Measurements from ENCODE around the gene ANO6.

ANO6 gene

DNA sequence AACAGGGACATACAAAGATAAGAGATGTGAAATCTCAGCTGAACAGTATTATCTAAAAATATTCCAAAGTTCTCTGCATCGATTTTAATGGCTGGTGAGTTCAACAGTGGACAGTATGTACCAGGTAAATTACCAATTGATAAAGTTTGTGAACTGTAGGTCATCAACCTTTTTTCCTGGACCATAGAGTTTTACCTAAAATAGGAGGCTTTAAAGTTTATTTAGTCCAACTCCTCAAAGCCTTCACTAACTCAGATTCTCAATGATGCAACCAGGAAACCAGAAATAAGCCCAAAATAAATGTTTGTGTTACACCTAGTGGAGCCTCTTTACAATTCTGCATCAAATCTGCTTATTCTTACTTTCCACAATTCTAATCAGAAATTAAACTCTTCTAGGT is 205.8 kb downstream of the ANO6 start:
- DNase-seq (ENCODE audit: low spot score), result no peak
- TF ChIP-seq, protein P1, sequence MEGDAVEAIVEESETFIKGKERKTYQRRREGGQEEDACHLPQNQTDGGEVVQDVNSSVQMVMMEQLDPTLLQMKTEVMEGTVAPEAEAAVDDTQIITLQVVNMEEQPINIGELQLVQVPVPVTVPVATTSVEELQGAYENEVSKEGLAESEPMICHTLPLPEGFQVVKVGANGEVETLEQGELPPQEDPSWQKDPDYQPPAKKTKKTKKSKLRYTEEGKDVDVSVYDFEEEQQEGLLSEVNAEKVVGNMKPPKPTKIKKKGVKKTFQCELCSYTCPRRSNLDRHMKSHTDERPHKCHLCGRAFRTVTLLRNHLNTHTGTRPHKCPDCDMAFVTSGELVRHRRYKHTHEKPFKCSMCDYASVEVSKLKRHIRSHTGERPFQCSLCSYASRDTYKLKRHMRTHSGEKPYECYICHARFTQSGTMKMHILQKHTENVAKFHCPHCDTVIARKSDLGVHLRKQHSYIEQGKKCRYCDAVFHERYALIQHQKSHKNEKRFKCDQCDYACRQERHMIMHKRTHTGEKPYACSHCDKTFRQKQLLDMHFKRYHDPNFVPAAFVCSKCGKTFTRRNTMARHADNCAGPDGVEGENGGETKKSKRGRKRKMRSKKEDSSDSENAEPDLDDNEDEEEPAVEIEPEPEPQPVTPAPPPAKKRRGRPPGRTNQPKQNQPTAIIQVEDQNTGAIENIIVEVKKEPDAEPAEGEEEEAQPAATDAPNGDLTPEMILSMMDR (IDR thresholded peaks at IDR 0.05; ENCODE audit: borderline replicate concordance, control extremely low read depth, extremely low read depth, insufficient read depth, missing control alignments), result no peak
- in situ Hi-C loops (cut with MboI; ENCODE audit: low sequenced_read_pairs, unreplicated experiment), result no loop called here

DNA sequence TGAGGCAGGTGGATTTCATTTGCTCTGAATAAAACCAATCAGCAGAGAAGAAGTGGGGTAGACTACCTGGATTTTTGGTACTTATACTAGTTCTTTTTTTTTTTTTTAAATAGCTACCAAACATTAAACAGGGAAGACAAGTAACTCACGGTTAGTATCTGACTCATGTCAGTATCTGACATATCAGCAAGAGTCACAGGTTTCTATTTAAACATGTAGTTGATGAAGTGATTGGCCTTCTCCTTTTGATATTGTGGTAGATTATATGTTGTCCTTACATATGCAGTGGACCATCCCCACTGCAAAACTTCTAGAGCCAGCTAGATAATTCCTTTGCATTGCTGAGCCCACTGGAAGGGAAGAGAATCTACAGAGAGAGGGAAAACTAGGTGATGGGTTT is 208.0 kb downstream of the ANO6 start:
- TF ChIP-seq, protein P1 (IDR thresholded peaks at IDR 0.05; ENCODE audit: borderline replicate concordance, control extremely low read depth, extremely low read depth, insufficient read depth, missing control alignments), result no peak
- in situ Hi-C loops (cut with MboI; ENCODE audit: low sequenced_read_pairs, unreplicated experiment), result no loop called here
- DNase-seq (ENCODE audit: low spot score), result no peak

DNA sequence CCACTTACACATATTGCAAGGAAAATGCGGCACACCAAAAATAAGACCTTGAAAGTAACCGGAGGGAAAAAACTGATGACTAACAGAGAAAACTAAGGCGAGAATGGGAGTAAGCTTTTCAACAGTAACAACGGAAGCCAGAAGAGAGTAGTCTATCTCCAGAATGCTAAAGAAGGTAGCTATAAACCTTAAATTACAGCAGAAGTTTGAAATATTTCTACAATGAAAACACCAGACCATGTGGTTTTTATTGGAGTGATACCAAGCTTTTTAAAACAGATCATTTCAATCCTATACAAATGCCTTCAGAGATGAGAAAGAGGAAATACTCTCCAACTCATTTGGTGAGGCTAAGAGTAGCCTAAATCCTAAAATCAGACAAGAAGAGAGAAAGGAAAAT is 209.5 kb downstream of the ANO6 start:
- in situ Hi-C loops (cut with MboI; ENCODE audit: low sequenced_read_pairs, unreplicated experiment), result no loop called here
- DNase-seq (ENCODE audit: low spot score), result no peak
- TF ChIP-seq, protein P1 (IDR thresholded peaks at IDR 0.05; ENCODE audit: borderline replicate concordance, control extremely low read depth, extremely low read depth, insufficient read depth, missing control alignments), result no peak

DNA sequence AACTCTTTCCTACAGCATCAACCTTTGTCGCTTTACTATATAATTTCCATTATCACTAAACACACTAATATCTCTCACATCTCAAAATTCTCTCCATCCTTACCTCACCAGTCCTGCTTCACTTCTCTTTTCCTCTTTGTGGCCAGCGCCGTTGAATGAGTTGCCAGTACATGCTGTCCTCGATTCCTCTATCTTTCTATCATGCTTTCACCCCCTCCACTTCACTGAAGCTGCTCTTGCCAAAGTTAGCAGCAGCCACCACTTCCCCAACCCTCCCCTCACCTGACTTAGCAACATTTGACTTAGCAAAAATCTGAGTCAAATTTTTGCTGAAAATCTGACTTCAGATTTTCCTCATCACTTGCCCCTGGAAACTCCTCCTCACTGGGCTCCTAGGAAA is 210.4 kb downstream of the ANO6 start:
- in situ Hi-C loops (cut with MboI; ENCODE audit: low sequenced_read_pairs, unreplicated experiment), result no loop called here
- TF ChIP-seq, protein P1 (IDR thresholded peaks at IDR 0.05; ENCODE audit: borderline replicate concordance, control extremely low read depth, extremely low read depth, insufficient read depth, missing control alignments), result no peak
- DNase-seq (ENCODE audit: low spot score), result no peak

DNA sequence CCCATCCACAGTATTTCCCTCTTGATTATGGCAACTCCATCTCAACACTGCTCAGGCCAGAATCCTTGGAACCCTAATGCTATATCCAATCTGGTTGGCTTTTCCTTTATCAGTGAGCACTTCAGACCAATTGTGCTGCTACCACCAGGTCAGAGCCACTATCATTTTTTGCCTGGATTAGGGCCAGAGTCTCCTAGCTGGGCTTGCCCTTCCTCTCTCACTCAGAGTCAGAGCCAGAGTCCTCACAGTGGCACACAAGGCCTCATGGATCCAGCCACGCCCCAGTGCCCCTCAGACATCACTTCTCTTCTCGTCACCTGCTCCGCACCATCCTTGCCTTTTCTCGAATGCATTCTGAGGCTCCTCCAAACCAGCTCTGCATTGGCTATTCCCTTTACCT is 211.1 kb downstream of the ANO6 start:
- TF ChIP-seq, protein P1 (IDR thresholded peaks at IDR 0.05; ENCODE audit: borderline replicate concordance, control extremely low read depth, extremely low read depth, insufficient read depth, missing control alignments), result no peak
- no peak for DNase-seq (ENCODE audit: low spot score)
- in situ Hi-C loops (cut with MboI; ENCODE audit: low sequenced_read_pairs, unreplicated experiment), result no loop called here

DNA sequence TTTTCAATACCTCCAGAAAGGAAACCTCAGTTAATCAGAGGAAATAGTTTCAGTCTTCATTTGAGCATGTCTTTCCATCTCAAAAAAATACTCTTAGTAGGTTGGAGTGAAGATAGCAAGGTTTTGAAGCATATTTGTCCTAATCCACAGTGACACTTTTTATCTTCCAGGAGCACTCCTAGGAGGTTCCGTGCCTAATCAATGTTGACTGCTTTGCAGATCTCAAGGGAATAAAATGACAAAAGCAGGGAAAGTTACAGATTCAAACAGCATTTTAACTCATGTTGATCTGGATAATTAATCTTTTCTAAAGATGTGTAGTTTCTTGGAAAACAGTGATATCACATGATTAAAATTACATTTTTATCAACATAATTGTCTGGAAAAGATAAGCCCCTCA is 213.9 kb downstream of the ANO6 start:
- TF ChIP-seq, protein P1 (IDR thresholded peaks at IDR 0.05; ENCODE audit: borderline replicate concordance, control extremely low read depth, extremely low read depth, insufficient read depth, missing control alignments), result no peak
- in situ Hi-C loops (cut with MboI; ENCODE audit: low sequenced_read_pairs, unreplicated experiment), result no loop called here
- no peak for DNase-seq (ENCODE audit: low spot score)

DNA sequence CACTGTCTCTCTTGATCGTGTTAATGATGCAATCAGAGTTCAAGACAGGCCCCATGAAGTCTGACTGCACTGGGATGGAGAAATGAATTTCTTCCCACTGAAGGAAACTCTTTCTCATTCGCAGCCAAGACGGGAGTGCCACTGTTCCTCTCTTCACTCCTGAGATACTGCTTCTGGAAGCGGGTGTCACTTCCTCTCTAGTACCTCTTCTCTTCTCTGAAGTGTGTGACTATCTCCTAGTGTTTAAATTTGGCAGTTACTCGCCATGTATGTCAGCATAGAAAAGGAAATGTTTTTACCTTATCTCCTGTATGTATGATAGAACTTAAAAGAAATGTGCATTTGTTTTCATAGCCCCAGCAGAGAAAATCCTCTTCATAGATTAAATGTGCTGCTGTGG is 215.2 kb downstream of the ANO6 start:
- no peak for DNase-seq (ENCODE audit: low spot score)
- TF ChIP-seq, protein P1 (IDR thresholded peaks at IDR 0.05; ENCODE audit: borderline replicate concordance, control extremely low read depth, extremely low read depth, insufficient read depth, missing control alignments), result no peak
- in situ Hi-C loops (cut with MboI; ENCODE audit: low sequenced_read_pairs, unreplicated experiment), result no loop called here
